ENCODE measurements around the gene MXRA5. TPM values are rescaled to one million over a fixed set of nuclear protein-coding genes. Genes with fewer than 3 reads are reported as not detected.
"Not testable (repeated sequence)": the region's sequence is repeated elsewhere in the genome, so short reads cannot be mapped to it uniquely, and the experiment has no call there.

MXRA5 gene
- total and polyA plus RNA-seq, 5 donors: 0.34 to 5.5 (median 3.1) TPM

- WGBS: 64% methylated on average over 3 of the region's 3 CpGs
- no peak overlapping the region for H3K27ac ChIP-seq (ENCODE audit: low read length)
- DNase-seq (no peak), ATAC-seq (no peak)
- intact Hi-C loops (cut with DNase I): no loop called here
- H3K27me3 ChIP-seq (ENCODE audit: control insufficient read depth, insufficient read depth): no peaks in the 10 kb centered on the region
- H3K9me3 ChIP-seq (ENCODE audit: control insufficient read depth, low read length): no peaks in the 10 kb centered on the region
- H3K4me1 ChIP-seq (ENCODE audit: control insufficient read depth, insufficient read depth, low read length): no peaks in the 10 kb centered on the region
- H3K4me3 ChIP-seq (ENCODE audit: low read length): no peak overlapping the region
Observed at GRCh38 chrX:3374108-3374800, 27.8 kb upstream of the MXRA5 start.

- Histone ChIP-seq H3K4me3 (ENCODE audit: low read length) (no peak overlapping the region), H3K9me3 (ENCODE audit: control insufficient read depth, low read length) (no peaks in the 10 kb centered on the region), H3K4me1 (ENCODE audit: control insufficient read depth, insufficient read depth, low read length) (no peaks in the 10 kb centered on the region), H3K27me3 (ENCODE audit: control insufficient read depth, insufficient read depth) (no peaks in the 10 kb centered on the region), H3K27ac (ENCODE audit: low read length) (no peak overlapping the region)
- WGBS: 82% methylated on average over 4 of the region's 4 CpGs
- intact Hi-C loops (cut with DNase I): no loop called here
- DNase-seq (no peak), ATAC-seq (no peak)
Observed at GRCh38 chrX:3371163-3371562, 24.7 kb upstream of the MXRA5 start.

GRCh38 chrX:3370656-3371055 lies 24.2 kb upstream of the MXRA5 start:
- WGBS: 52% methylated on average over 3 of the region's 3 CpGs
- ATAC-seq: no peak
- intact Hi-C loops (cut with DNase I): no loop called here

GRCh38 chrX:3362956-3363355 lies 16.5 kb upstream of the MXRA5 start:
- intact Hi-C loops (cut with DNase I): no loop called here
- WGBS: 76% methylated on average over 4 of the region's 4 CpGs
- ATAC-seq: no peak

More at GRCh38 chrX:3370656-3371055, 24.2 kb upstream of the MXRA5 start:
- no peak overlapping the region for H3K27ac ChIP-seq (ENCODE audit: low read length)
- no peaks in the 10 kb centered on the region for H3K4me1 ChIP-seq (ENCODE audit: control insufficient read depth, insufficient read depth, low read length)
- no peak for DNase-seq
- H3K4me3 ChIP-seq (ENCODE audit: low read length): no peak overlapping the region
- H3K27me3 ChIP-seq (ENCODE audit: control insufficient read depth, insufficient read depth): no peaks in the 10 kb centered on the region
- H3K9me3 ChIP-seq (ENCODE audit: control insufficient read depth, low read length): no peaks in the 10 kb centered on the region

GRCh38 chrX:3360881-3361280 lies 14.4 kb upstream of the MXRA5 start:
- WGBS: 88% methylated on average over 14 of the region's 14 CpGs
- intact Hi-C loops (cut with DNase I): no loop called here

More at GRCh38 chrX:3362956-3363355, 16.5 kb upstream of the MXRA5 start:
- H3K9me3 ChIP-seq (ENCODE audit: control insufficient read depth, low read length): no peaks in the 10 kb centered on the region
- DNase-seq: no peak
- no peak overlapping the region for H3K4me3 ChIP-seq (ENCODE audit: low read length)
- no peaks in the 10 kb centered on the region for H3K27me3 ChIP-seq (ENCODE audit: control insufficient read depth, insufficient read depth)
- no peak overlapping the region for H3K27ac ChIP-seq (ENCODE audit: low read length)
- H3K4me1 ChIP-seq (ENCODE audit: control insufficient read depth, insufficient read depth, low read length): no peaks in the 10 kb centered on the region

GRCh38 chrX:3352741-3353140 lies 6.3 kb upstream of the MXRA5 start:
- H3K4me1 ChIP-seq (ENCODE audit: control insufficient read depth, insufficient read depth, low read length); H3K27me3 ChIP-seq (ENCODE audit: control insufficient read depth, insufficient read depth); H3K4me3 ChIP-seq (ENCODE audit: low read length); intact Hi-C loops (cut with DNase I); H3K27ac ChIP-seq (ENCODE audit: low read length); DNase-seq; ATAC-seq; H3K9me3 ChIP-seq (ENCODE audit: control insufficient read depth, low read length): not testable (repeated sequence)
- 86% methylated on average over 3 of the region's 3 CpGs for WGBS

More at GRCh38 chrX:3360881-3361280, 14.4 kb upstream of the MXRA5 start:
- no peaks in the 10 kb centered on the region for H3K27me3 ChIP-seq (ENCODE audit: control insufficient read depth, insufficient read depth)
- H3K27ac ChIP-seq (ENCODE audit: low read length): no peak overlapping the region
- H3K4me3 ChIP-seq (ENCODE audit: low read length): no peak overlapping the region
- DNase-seq (no peak), ATAC-seq (no peak)
- H3K9me3 ChIP-seq (ENCODE audit: control insufficient read depth, low read length): no peaks in the 10 kb centered on the region
- H3K4me1 ChIP-seq (ENCODE audit: control insufficient read depth, insufficient read depth, low read length): no peaks in the 10 kb centered on the region

- Histone ChIP-seq H3K27me3 (ENCODE audit: control insufficient read depth, insufficient read depth) (no peaks in the 10 kb centered on the region), H3K27ac (ENCODE audit: low read length) (no peak overlapping the region), H3K9me3 (ENCODE audit: control insufficient read depth, low read length) (no peaks in the 10 kb centered on the region), H3K4me1 (ENCODE audit: control insufficient read depth, insufficient read depth, low read length) (no peaks in the 10 kb centered on the region), H3K4me3 (ENCODE audit: low read length) (no peak overlapping the region)
- ATAC-seq: no peak
- intact Hi-C loops (cut with DNase I): no loop called here
- 49% methylated on average over 4 of the region's 4 CpGs for WGBS
- DNase-seq: no peak
Observed at GRCh38 chrX:3351276-3351675, 4.8 kb upstream of the MXRA5 start.

- Histone ChIP-seq H3K27me3 (ENCODE audit: control insufficient read depth, insufficient read depth) (no peaks in the 10 kb centered on the region), H3K9me3 (ENCODE audit: control insufficient read depth, low read length) (no peaks in the 10 kb centered on the region), H3K27ac (ENCODE audit: low read length) (no peak overlapping the region), H3K4me3 (ENCODE audit: low read length) (no peak overlapping the region), H3K4me1 (ENCODE audit: control insufficient read depth, insufficient read depth, low read length) (no peaks in the 10 kb centered on the region)
- intact Hi-C loops (cut with DNase I): no loop called here
- no peak for DNase-seq
- ATAC-seq: no peak
- WGBS: 83% methylated on average over 5 of the region's 5 CpGs
Observed at GRCh38 chrX:3348191-3348590, 1.7 kb upstream of the MXRA5 start.

- under 1% methylated on average over 68 of the region's 68 CpGs for WGBS
- no peaks in the 10 kb centered on the region for H3K9me3 ChIP-seq (ENCODE audit: control insufficient read depth, low read length)
- DNase-seq (peak; percentile 63 to 89 (median 84)), ATAC-seq (peak; percentile 90 to 92)
- intact Hi-C loops (cut with DNase I): no loop called here
- peak overlapping the region; percentile 48 for H3K4me3 ChIP-seq (ENCODE audit: low read length)
- H3K4me1 ChIP-seq (ENCODE audit: control insufficient read depth, insufficient read depth, low read length): no peaks in the 10 kb centered on the region
- no peaks in the 10 kb centered on the region for H3K27me3 ChIP-seq (ENCODE audit: control insufficient read depth, insufficient read depth)
- no peak overlapping the region for H3K27ac ChIP-seq (ENCODE audit: low read length)
Observed at GRCh38 chrX:3345281-3346191, 916 bp downstream of the MXRA5 start.

GRCh38 chrX:3343569-3343968 lies 2.9 kb downstream of the MXRA5 start:
- H3K27me3 ChIP-seq (ENCODE audit: control insufficient read depth, insufficient read depth); H3K27ac ChIP-seq (ENCODE audit: low read length); intact Hi-C loops (cut with DNase I); DNase-seq; H3K4me3 ChIP-seq (ENCODE audit: low read length); ATAC-seq; H3K9me3 ChIP-seq (ENCODE audit: control insufficient read depth, low read length); H3K4me1 ChIP-seq (ENCODE audit: control insufficient read depth, insufficient read depth, low read length): not testable (repeated sequence)
- 44% methylated on average over 24 of the region's 24 CpGs for WGBS

GRCh38 chrX:3340016-3340415 lies 6.4 kb downstream of the MXRA5 start:
- Histone ChIP-seq H3K27me3 (ENCODE audit: control insufficient read depth, insufficient read depth) (no peaks in the 10 kb centered on the region), H3K27ac (ENCODE audit: low read length) (no peak overlapping the region), H3K4me1 (ENCODE audit: control insufficient read depth, insufficient read depth, low read length) (no peaks in the 10 kb centered on the region), H3K4me3 (ENCODE audit: low read length) (no peak overlapping the region), H3K9me3 (ENCODE audit: control insufficient read depth, low read length) (no peaks in the 10 kb centered on the region)
- DNase-seq: no peak
- WGBS: 39% methylated on average over 1 of the region's 1 CpG
- no peak for ATAC-seq
- intact Hi-C loops (cut with DNase I): no loop called here
